ENCODE data around the gene NKAPL. TPM values are rescaled to one million over a fixed set of nuclear protein-coding genes. Genes with fewer than 3 reads are reported as not detected.

The NKAPL gene
- total and polyA plus RNA-seq, 2 of the 13 experiments (the other 11 are each of a cell fraction or from before 2014, with no cell fraction given), result not detected

- TF ChIP-seq ARID5B (CRISPR knock-in tag; IDR thresholded peaks at IDR 0.05), result peak; percentile 54; the same call in 1 of the 2 replicates
- peak; percentile 75; the same call in 1 of the 2 replicates for TF ChIP-seq ZNF670 (CRISPR knock-in tag; IDR thresholded peaks at IDR 0.05; ENCODE audit: borderline replicate concordance)
- TF ChIP-seq ZNF576 (CRISPR knock-in tag; IDR thresholded peaks at IDR 0.05), result no peak
- TF ChIP-seq CEBPG (CRISPR knock-in tag; IDR thresholded peaks at IDR 0.05), result no peak
- TF ChIP-seq CREBL2 (CRISPR knock-in tag; IDR thresholded peaks at IDR 0.05; ENCODE audit: borderline replicate concordance), result no peak
- peak; percentile 70; the same call in 1 of the 2 replicates for TF ChIP-seq ZFP36L1 (CRISPR knock-in tag; IDR thresholded peaks at IDR 0.05)
- no peak for TF ChIP-seq ZBTB49 (CRISPR knock-in tag; IDR thresholded peaks at IDR 0.05; ENCODE audit: borderline replicate concordance)
- no peak for TF ChIP-seq DZIP1 (CRISPR knock-in tag; IDR thresholded peaks at IDR 0.05)
- no peak for TF ChIP-seq ZNF567 (CRISPR knock-in tag; IDR thresholded peaks at IDR 0.05; ENCODE audit: borderline replicate concordance)
- peak; percentile 55; the same call in 1 of the 2 replicates for TF ChIP-seq BORCS8-MEF2B (CRISPR knock-in tag; IDR thresholded peaks at IDR 0.05)
- TF ChIP-seq ZNF17 (CRISPR knock-in tag; IDR thresholded peaks at IDR 0.05), result no peak
- TF ChIP-seq MAX (IDR thresholded peaks at IDR 0.05), result peak; percentile 98
- peak; percentile 87 for TF ChIP-seq ZNF563 (CRISPR knock-in tag; IDR thresholded peaks at IDR 0.05)
- TF ChIP-seq ZNF550 (CRISPR knock-in tag; IDR thresholded peaks at IDR 0.05; ENCODE audit: borderline replicate concordance), result no peak
- no peak for TF ChIP-seq AGO1 (IDR thresholded peaks at IDR 0.05; ENCODE audit: low read depth, low read length, poor library complexity, severe bottlenecking)
- TF ChIP-seq CBX5 (CRISPR knock-in tag; IDR thresholded peaks at IDR 0.05; ENCODE audit: borderline replicate concordance), result no peak; the same call in 1 of the 2 replicates
- no peak; the same call in 1 of the 2 replicates for TF ChIP-seq SOX5 (CRISPR knock-in tag; IDR thresholded peaks at IDR 0.05; ENCODE audit: borderline replicate concordance)
- TF ChIP-seq REL (CRISPR knock-in tag; conservative IDR thresholded peaks at IDR 0.05), result 0 out of 2 replicates have a peak, but pooled peaks have one; percentile 35
These were observed 40.5 kb upstream of the NKAPL start (continued) for GRCh38 chr6:28218312-28219248.

All from HepG2 (cell line).